H9 (cell line): ENCODE measurements around the gene SEMA6A. TPM values are rescaled to one million over a fixed set of nuclear protein-coding genes. Genes with fewer than 3 reads are reported as not detected.

Experiments
- DNase-seq: peaks from one replicate; pipeline ENCODE4 v3.0.0-alpha.2; 2017
- H2AFZ ChIP-seq: one replicate; pipeline ENCODE4 v1.6.1; 2013; ENCODE audit warnings: mild to moderate bottlenecking, low read length, control low read depth, moderate library complexity
- H2AK5ac ChIP-seq: 2 replicates; pipeline ENCODE4 v1.6.1; 2013; ENCODE audit warnings: low read length, control low read depth, mixed read lengths; ENCODE audit not compliant: insufficient read length
- H2BK120ac ChIP-seq: one replicate; pipeline ENCODE4 v1.6.1; 2013; ENCODE audit warnings: low read depth, mild to moderate bottlenecking, low read length, control low read depth, inconsistent platforms; ENCODE audit not compliant: poor library complexity, severe bottlenecking
- H2BK12ac ChIP-seq: 2 replicates; pipeline ENCODE4 v1.6.1; 2013; ENCODE audit warnings: low read length, control low read depth, mixed read lengths, low read depth; ENCODE audit not compliant: insufficient read length
- H2BK15ac ChIP-seq: 2 replicates; pipeline ENCODE4 v1.6.1; 2013; ENCODE audit warnings: low read depth, low read length, control low read depth
- H2BK20ac ChIP-seq: one replicate; pipeline ENCODE4 v1.6.1; 2013; ENCODE audit warnings: low read depth, mild to moderate bottlenecking, low read length, control low read depth, inconsistent platforms; ENCODE audit not compliant: poor library complexity, severe bottlenecking
- H2BK5ac ChIP-seq: 2 replicates; pipeline ENCODE4 v1.6.1; 2013; ENCODE audit warnings: low read length, control low read depth, mixed read lengths; ENCODE audit not compliant: insufficient read length
- H3K14ac ChIP-seq: 2 replicates; pipeline ENCODE4 v1.6.1; 2013; ENCODE audit warnings: low read length, control low read depth; ENCODE audit not compliant: insufficient read depth
- H3K18ac ChIP-seq: 2 replicates; pipeline ENCODE4 v1.6.1; 2013; ENCODE audit warnings: low read depth, mild to moderate bottlenecking, mixed read lengths, low read length, control low read depth; ENCODE audit not compliant: insufficient read length
- H3K23ac ChIP-seq: 2 replicates; pipeline ENCODE4 v1.6.1; 2013; ENCODE audit warnings: low read length, control low read depth, mixed read lengths, low read depth; ENCODE audit not compliant: insufficient read length
- H3K23me2 ChIP-seq: 2 replicates; pipeline ENCODE4 v1.6.1; 2013; ENCODE audit warnings: low read depth, mild to moderate bottlenecking, mixed read lengths, low read length, control low read depth; ENCODE audit not compliant: insufficient read length, poor library complexity, severe bottlenecking
- H3K27ac ChIP-seq: 2 replicates; pipeline ENCODE4 v1.5.1; 2013; ENCODE audit warnings: low read length, control low read depth, mixed read lengths, low read depth; ENCODE audit not compliant: insufficient read length
- H3K27me3 ChIP-seq: 2 replicates; pipeline ENCODE4 v1.6.1; 2013; ENCODE audit warnings: low read length, control low read depth, inconsistent platforms; ENCODE audit not compliant: insufficient read depth
- H3K4ac ChIP-seq: 2 replicates; pipeline ENCODE4 v1.6.1; 2013; ENCODE audit warnings: low read depth, mild to moderate bottlenecking, control low read depth, inconsistent platforms, low read length, moderate library complexity
- H3K4me1 ChIP-seq: 2 replicates; pipeline ENCODE4 v1.6.1; 2013; ENCODE audit warnings: low read length, control low read depth, inconsistent platforms; ENCODE audit not compliant: insufficient read depth
- H3K4me2 ChIP-seq: 2 replicates; pipeline ENCODE4 v1.6.1; 2013; ENCODE audit warnings: low read length, control low read depth, mixed read lengths; ENCODE audit not compliant: insufficient read length, insufficient read depth
- H3K56ac ChIP-seq: 2 replicates; pipeline ENCODE4 v1.6.1; 2013; ENCODE audit warnings: low read depth, mild to moderate bottlenecking, mixed read lengths, low read length, control low read depth; ENCODE audit not compliant: insufficient read length
- H3K79me1 ChIP-seq: 2 replicates; pipeline ENCODE4 v1.6.1; 2013; ENCODE audit warnings: low read depth, mild to moderate bottlenecking, moderate library complexity, low read length, control low read depth, inconsistent platforms; ENCODE audit not compliant: insufficient read depth, poor library complexity, severe bottlenecking
- H3K79me2 ChIP-seq: 2 replicates; pipeline ENCODE4 v1.6.1; 2013; ENCODE audit warnings: low read length, control low read depth, inconsistent platforms; ENCODE audit not compliant: insufficient read depth
- H3K9ac ChIP-seq: 2 replicates; pipeline ENCODE4 v1.6.1; 2013; ENCODE audit warnings: low read length, control low read depth, mixed read lengths; ENCODE audit not compliant: insufficient read length; ENCODE audit errors: extremely low read depth
- H3K9me3 ChIP-seq: one replicate; pipeline ENCODE4 v1.6.1; 2013; ENCODE audit warnings: low read depth, low read length, inconsistent platforms; ENCODE audit not compliant: control insufficient read depth
- H3T11ph ChIP-seq: one replicate; pipeline ENCODE4 v1.6.1; 2013; ENCODE audit warnings: mild to moderate bottlenecking, low read length, control low read depth, inconsistent platforms
- H4K20me1 ChIP-seq: one replicate; pipeline ENCODE4 v1.6.1; 2013; ENCODE audit not compliant: control insufficient read depth, insufficient read length, insufficient read depth
- H4K5ac ChIP-seq: 2 replicates; pipeline ENCODE4 v1.6.1; 2013; ENCODE audit warnings: low read depth, mild to moderate bottlenecking, mixed read lengths, low read length, control low read depth; ENCODE audit not compliant: insufficient read length
- H4K8ac ChIP-seq: replicated peaks from 2 replicates; pipeline ENCODE4 v1.6.1; 2013; ENCODE audit warnings: low read length, control low read depth, mixed read lengths, low read depth; ENCODE audit not compliant: insufficient read length
- H4K91ac ChIP-seq: 2 replicates; pipeline ENCODE4 v1.6.1; 2013; ENCODE audit warnings: low read depth, mild to moderate bottlenecking, moderate library complexity, mixed read lengths, low read length, control low read depth; ENCODE audit not compliant: insufficient read length
- H3K27ac Mint-ChIP-seq, 3 experiments: 2 replicates in 2 of 3; 3 replicates in 1 of 3; pipeline ENCODE4 v1.8.0; 2020 to 2021; ENCODE audit warnings: mixed read lengths in 3 of 3, mild to moderate bottlenecking in 1 of 3, moderate library complexity in 1 of 3
- H3K27me3 Mint-ChIP-seq: 2 replicates; pipeline ENCODE4 v1.8.0; 2021; ENCODE audit warnings: low read depth, mild to moderate bottlenecking, moderate library complexity, mixed read lengths
- H3K36me3 Mint-ChIP-seq, 3 experiments: 2 replicates in 2 of 3; 3 replicates in 1 of 3; pipeline ENCODE4 v1.8.0; 2020 to 2021; ENCODE audit warnings: low read depth in 3 of 3, mixed read lengths in 3 of 3; ENCODE audit not compliant: insufficient read depth in 1 of 3
- H3K4me1 Mint-ChIP-seq, 2 experiments: 2 replicates each; pipeline ENCODE4 v1.8.0; 2020; ENCODE audit warnings: mixed read lengths in 2 of 2
- H3K4me3 Mint-ChIP-seq, 2 experiments: 2 replicates in 1 of 2; 3 replicates in 1 of 2; pipeline ENCODE4 v1.8.0; 2020 to 2021; ENCODE audit warnings: mild to moderate bottlenecking in 2 of 2, mixed read lengths in 2 of 2, moderate library complexity in 1 of 2
- H3K9me3 Mint-ChIP-seq, 2 experiments: 2 replicates in 1 of 2; 3 replicates in 1 of 2; pipeline ENCODE4 v1.8.0; 2020; ENCODE audit warnings: mild to moderate bottlenecking in 2 of 2, mixed read lengths in 2 of 2, moderate library complexity in 1 of 2
- CTCF ChIP-seq: fragments of 200-600 bp; sonication (generic); conservative IDR thresholded peaks from 3 replicates; pipeline ENCODE4 v1.8.0; 2021; ENCODE audit warnings: antibody characterized with exemption, mild to moderate bottlenecking
- WGBS: extraction: QIAGEN DNeasy Blood & Tissue Kit; methylation state at CpG from one replicate; pipeline ENCODE4 v1.1.7; 2013; ENCODE audit warnings: missing lambda C conversion rate, low lambda C conversion rate, mixed read lengths; ENCODE audit not compliant: insufficient read length; ENCODE audit errors: extremely low coverage; 5-methylcytosine and 5-hydroxymethylcytosine counted together
- total RNA-seq: library from RNA; stranded (reverse); gene quantifications from 2 replicates; pipeline ENCODE4 v1.2.1, GENCODE V29; 2021

The SEMA6A gene
- total RNA-seq, 1 experiment from 2014 or later: 354 TPM

DNA sequence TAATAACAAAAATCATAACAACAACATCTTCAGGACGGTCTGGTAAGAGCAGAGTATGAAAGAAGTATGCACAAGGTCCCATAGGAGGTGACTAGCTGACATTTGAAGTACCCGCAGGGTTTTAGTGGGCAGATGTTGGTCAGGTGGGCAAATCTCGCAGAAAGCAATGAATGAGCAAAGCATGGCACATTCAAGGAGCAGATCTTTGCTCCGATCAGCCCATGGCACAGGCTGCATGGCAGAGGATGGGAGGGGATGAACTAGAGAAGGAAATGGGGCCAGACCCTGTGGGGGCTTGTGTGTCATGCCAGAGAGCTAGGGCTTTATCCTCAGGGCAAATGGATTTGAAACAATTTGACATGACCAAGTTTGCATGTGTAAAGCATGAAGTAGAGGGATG lies 90.0 kb downstream of the SEMA6A start:
- Histone ChIP-seq H3K27ac (no peak overlapping the region), H3K79me1 (peaks cover 7% of the 10 kb centered on the region), H3K14ac (no peak overlapping the region), H3K79me2 (0 out of 2 replicates have a peak, but pooled peaks cover 2% of the 10 kb centered on the region), H4K91ac (no peak overlapping the region), H3K56ac (no peak overlapping the region), H4K5ac (no peak overlapping the region), H3K23ac (no peak overlapping the region), H4K8ac (no peak overlapping the region), H2BK15ac (no peak overlapping the region), H3T11ph (no peak overlapping the region), H2BK20ac (no peak overlapping the region), H2AK5ac (no peak overlapping the region), H4K20me1 (no peaks in the 10 kb centered on the region), H2AFZ (no peak overlapping the region), H3K9ac (no peak overlapping the region), H3K23me2 (no peaks in the 10 kb centered on the region), H3K27me3 (no peaks in the 10 kb centered on the region), H2BK12ac (no peak overlapping the region), H3K18ac (no peak overlapping the region), H3K4ac (no peak overlapping the region), H2BK120ac (no peak overlapping the region), H3K9me3 (no peaks in the 10 kb centered on the region), H3K4me1 (no peaks in the 10 kb centered on the region), H2BK5ac (no peak overlapping the region), H3K4me2 (no peak overlapping the region)
- TF ChIP-seq CTCF: no peak
- H3K27me3 Mint-ChIP-seq: no peaks in the 10 kb centered on the region; the same call in 1 of the 2 replicates
- no peak overlapping the region for H3K4me3 Mint-ChIP-seq
- DNase-seq: no peak
- no CpG with 5 or more reads among the region's 4 CpGs for WGBS
- 0 out of 7 replicates have a peak overlapping the region, but pooled peaks of 2 of the 3 experiments have one; percentile 9 to 12 for H3K27ac Mint-ChIP-seq
- peaks cover 79 to 97% (median 86%) of the 10 kb centered on the region in 3 experiments for H3K36me3 Mint-ChIP-seq
- H3K4me1 Mint-ChIP-seq: peaks cover 0 to 3% of the 10 kb centered on the region in 2 experiments; a peak in 1 of 4 replicates
- no peaks in the 10 kb centered on the region for H3K9me3 Mint-ChIP-seq
